HEK293T (cell line): ENCODE results near the gene PCDH20.

Experiments
- CTCF ChIA-PET: fragments of 350-600 bp; formaldehyde crosslinking; extraction: SDS; loops from one replicate; lab custom pipeline; 2021; ENCODE audit warnings: antibody characterized with exemption, inconsistent platforms; lab: Yijun Ruan, JAX
- POLR2A ChIA-PET: fragments of 350-600 bp; formaldehyde crosslinking; extraction: SDS; loops from one replicate; lab custom pipeline; 2020; ENCODE audit warnings: antibody characterized with exemption, inconsistent platforms; lab: Yijun Ruan, JAX
- DNase-seq: peaks from one replicate; pipeline ENCODE4 v3.0.0; 2012; ENCODE audit warnings: mixed read lengths; ENCODE audit errors: extremely low spot score
- ARNT ChIP-seq: fragments of 450-650 bp; IDR thresholded peaks from 2 replicates; pipeline ENCODE4 v1.6.1; 2017; ENCODE audit warnings: mild to moderate bottlenecking
- BHLHE40 ChIP-seq: fragments of 450-650 bp; IDR thresholded peaks from 2 replicates; pipeline ENCODE4 v1.6.1; 2016; ENCODE audit warnings: mild to moderate bottlenecking, moderate library complexity, borderline replicate concordance
- CTBP1 ChIP-seq: fragments of 450-650 bp; IDR thresholded peaks from 2 replicates; pipeline ENCODE4 v1.6.1; 2016; ENCODE audit warnings: borderline replicate concordance
- ELF4 ChIP-seq: fragments of 450-650 bp; IDR thresholded peaks from 2 replicates; pipeline ENCODE4 v1.6.1; 2017; ENCODE audit warnings: antibody characterized with exemption
- FOXA1 ChIP-seq: fragments of 450-650 bp; IDR thresholded peaks from 2 replicates; pipeline ENCODE4 v1.6.1; 2016; ENCODE audit warnings: mild to moderate bottlenecking
- FOXK2 ChIP-seq: fragments of 450-650 bp; IDR thresholded peaks from 2 replicates; pipeline ENCODE4 v1.6.1; 2016; ENCODE audit warnings: mild to moderate bottlenecking
- FOXM1 ChIP-seq: fragments of 450-650 bp; IDR thresholded peaks from 2 replicates; pipeline ENCODE4 v1.6.1; 2017; ENCODE audit warnings: mild to moderate bottlenecking, borderline replicate concordance
- HDGF ChIP-seq: fragments of 450-650 bp; IDR thresholded peaks from 2 replicates; pipeline ENCODE4 v1.6.1; 2017; ENCODE audit warnings: antibody characterized with exemption, borderline replicate concordance
- L3MBTL2 ChIP-seq: fragments of 450-650 bp; conservative IDR thresholded peaks from 2 replicates; pipeline ENCODE4 v1.6.1; 2016; ENCODE audit warnings: mild to moderate bottlenecking
- LEF1 ChIP-seq: fragments of 450-650 bp; IDR thresholded peaks from 2 replicates; pipeline ENCODE4 v1.6.1; 2017; ENCODE audit warnings: mild to moderate bottlenecking, borderline replicate concordance
- NFRKB ChIP-seq: fragments of 450-650 bp; IDR thresholded peaks from 2 replicates; pipeline ENCODE4 v1.6.1; 2016; ENCODE audit warnings: mild to moderate bottlenecking, moderate library complexity
- PKNOX1 ChIP-seq: fragments of 450-650 bp; IDR thresholded peaks from 2 replicates; pipeline ENCODE4 v1.6.1; 2016
- SP1 ChIP-seq: fragments of 450-650 bp; IDR thresholded peaks from 2 replicates; pipeline ENCODE4 v1.6.1; 2017
- SUZ12 ChIP-seq: fragments of 450-650 bp; IDR thresholded peaks from 2 replicates; pipeline ENCODE4 v1.6.1; 2016; ENCODE audit warnings: mild to moderate bottlenecking
- TARDBP ChIP-seq: fragments of 450-650 bp; IDR thresholded peaks from 2 replicates; pipeline ENCODE4 v1.6.1; 2016
- ZNF384 ChIP-seq: fragments of 450-650 bp; IDR thresholded peaks from 2 replicates; pipeline ENCODE4 v1.6.1; 2016

PCDH20 gene, protein sequence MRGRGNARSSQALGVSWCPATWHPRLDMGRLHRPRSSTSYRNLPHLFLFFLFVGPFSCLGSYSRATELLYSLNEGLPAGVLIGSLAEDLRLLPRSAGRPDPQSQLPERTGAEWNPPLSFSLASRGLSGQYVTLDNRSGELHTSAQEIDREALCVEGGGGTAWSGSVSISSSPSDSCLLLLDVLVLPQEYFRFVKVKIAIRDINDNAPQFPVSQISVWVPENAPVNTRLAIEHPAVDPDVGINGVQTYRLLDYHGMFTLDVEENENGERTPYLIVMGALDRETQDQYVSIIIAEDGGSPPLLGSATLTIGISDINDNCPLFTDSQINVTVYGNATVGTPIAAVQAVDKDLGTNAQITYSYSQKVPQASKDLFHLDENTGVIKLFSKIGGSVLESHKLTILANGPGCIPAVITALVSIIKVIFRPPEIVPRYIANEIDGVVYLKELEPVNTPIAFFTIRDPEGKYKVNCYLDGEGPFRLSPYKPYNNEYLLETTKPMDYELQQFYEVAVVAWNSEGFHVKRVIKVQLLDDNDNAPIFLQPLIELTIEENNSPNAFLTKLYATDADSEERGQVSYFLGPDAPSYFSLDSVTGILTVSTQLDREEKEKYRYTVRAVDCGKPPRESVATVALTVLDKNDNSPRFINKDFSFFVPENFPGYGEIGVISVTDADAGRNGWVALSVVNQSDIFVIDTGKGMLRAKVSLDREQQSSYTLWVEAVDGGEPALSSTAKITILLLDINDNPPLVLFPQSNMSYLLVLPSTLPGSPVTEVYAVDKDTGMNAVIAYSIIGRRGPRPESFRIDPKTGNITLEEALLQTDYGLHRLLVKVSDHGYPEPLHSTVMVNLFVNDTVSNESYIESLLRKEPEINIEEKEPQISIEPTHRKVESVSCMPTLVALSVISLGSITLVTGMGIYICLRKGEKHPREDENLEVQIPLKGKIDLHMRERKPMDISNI

DNA sequence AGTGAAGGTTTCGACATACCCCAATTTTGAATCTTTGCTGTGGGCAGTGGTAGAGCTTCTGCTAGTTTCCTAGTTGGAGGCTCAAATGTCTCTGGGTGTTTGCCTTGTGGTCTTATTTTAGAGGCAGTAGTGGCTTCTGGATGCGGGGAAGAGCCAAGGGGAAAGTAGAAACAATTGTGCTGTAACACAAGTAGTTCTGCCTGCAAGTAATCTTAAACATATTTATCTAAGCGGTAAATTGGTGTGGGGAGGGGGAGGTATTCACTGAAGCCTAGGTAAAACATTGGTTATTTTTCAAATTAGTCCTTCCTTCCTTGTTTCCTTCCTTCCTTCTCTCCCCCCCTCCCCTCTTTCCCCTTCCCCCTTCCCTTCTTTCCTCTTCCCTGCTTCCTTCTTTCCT, at the start of gene PCDH20:
PCDH20 (minus strand) TSS at position 101 of the 400 bp plus-strand sequence. CDS start 691 bp downstream, outside the sequence.
- ChIA-PET POLR2A (interaction anchor here (0.8 kb wide), 1 partner anchor 14 kb away, joined by 4 read pairs; no protein-coding TSS in a partner anchor), CTCF (interaction anchor here (0.6 kb wide), 1 partner anchor 538 kb away, joined by 3 read pairs; no protein-coding TSS in a partner anchor)
- DNase-seq, result no peak
- TF ChIP-seq LEF1 (no peak), SP1 (no peak), ZNF384 (no peak), FOXA1 (no peak), FOXK2 (no peak), ARNT (no peak), TARDBP (no peak), L3MBTL2 (no peak)

GRCh38 chr13:61463024-61463423, 47.4 kb upstream of the PCDH20 start:
- CTCF ChIA-PET, result no interaction called here
- POLR2A ChIA-PET, result no interaction called here
- no peak for TF ChIP-seq TARDBP
- no peak for TF ChIP-seq ELF4
- TF ChIP-seq HDGF, result no peak
- TF ChIP-seq PKNOX1, result no peak
- TF ChIP-seq CTBP1, result no peak
- DNase-seq, result no peak

DNA sequence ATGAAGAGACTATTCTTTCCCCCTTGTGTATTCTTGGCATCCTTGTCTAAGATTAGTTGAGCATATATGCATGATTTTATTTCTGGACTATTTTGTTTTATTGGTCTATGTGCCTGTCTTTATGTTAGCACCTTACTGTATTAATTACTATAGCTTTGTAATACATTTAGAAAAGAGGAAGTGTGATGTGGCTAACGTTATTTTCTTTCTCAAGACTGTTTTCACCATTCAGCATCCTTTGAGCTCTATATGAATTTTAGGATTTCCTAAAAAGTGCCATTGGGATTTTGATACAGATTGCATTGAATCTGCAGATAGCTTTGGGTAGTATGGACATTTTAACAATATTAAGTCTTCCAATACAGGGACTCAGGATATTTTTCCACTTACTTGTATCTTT, 37.5 kb upstream of the PCDH20 start:
- ChIA-PET CTCF (no interaction called here), POLR2A (no interaction called here)
- DNase-seq, result no peak
- TF ChIP-seq TARDBP (no peak), NFRKB (no peak), ARNT (no peak), ELF4 (no peak), FOXK2 (no peak), SP1 (no peak), FOXM1 (no peak), FOXA1 (no peak), ZNF384 (no peak), HDGF (no peak), L3MBTL2 (no peak), SUZ12 (no peak), BHLHE40 (no peak), CTBP1 (no peak), PKNOX1 (no peak), LEF1 (no peak)

DNA sequence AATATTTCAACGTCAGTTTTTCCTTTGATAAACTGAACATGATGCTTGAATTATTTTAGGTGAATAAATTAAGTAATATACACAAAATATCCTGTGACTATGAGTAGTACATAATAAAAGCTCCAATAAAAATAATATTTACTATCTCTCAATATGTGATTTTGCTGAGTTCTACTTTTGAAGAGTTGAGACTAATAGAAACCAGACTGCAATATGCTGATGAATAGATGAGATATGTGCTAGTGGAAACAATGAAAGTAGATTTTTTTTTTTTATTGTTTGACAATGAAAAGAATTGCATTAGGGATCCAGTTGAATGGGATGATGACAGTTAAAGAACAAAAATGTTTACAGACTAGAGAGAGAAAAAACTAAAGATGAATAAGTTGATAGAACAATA, 16.4 kb upstream of the PCDH20 start:
- ChIA-PET CTCF (no interaction called here), POLR2A (no interaction called here)
- TF ChIP-seq HDGF (no peak), ELF4 (no peak), FOXA1 (no peak), NFRKB (no peak), TARDBP (no peak), FOXM1 (no peak), SUZ12 (no peak), LEF1 (no peak)
- DNase-seq, result no peak

DNA sequence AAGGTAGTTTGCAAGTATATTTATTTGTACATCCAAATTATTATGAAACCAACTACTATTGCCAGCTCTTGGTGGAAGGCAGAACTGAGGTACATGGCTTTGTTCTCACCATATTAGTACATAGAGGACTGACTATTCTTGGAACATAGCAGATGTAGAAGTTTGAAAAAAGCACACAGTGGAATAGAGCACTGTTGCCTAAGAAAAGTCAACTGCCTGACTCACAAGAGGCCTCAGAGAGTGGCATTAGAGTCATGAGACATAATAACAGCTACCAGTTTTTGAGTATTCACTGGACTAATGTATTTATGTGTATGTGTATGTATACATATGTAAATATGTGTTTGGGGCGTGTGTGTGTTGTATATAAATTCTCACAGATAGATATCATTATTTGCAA, 8.3 kb upstream of the PCDH20 start:
- DNase-seq, result no peak
- ChIA-PET POLR2A (no interaction called here), CTCF (no interaction called here)
- TF ChIP-seq ZNF384 (no peak), TARDBP (no peak), BHLHE40 (no peak), L3MBTL2 (no peak), FOXM1 (no peak), PKNOX1 (no peak)

DNA sequence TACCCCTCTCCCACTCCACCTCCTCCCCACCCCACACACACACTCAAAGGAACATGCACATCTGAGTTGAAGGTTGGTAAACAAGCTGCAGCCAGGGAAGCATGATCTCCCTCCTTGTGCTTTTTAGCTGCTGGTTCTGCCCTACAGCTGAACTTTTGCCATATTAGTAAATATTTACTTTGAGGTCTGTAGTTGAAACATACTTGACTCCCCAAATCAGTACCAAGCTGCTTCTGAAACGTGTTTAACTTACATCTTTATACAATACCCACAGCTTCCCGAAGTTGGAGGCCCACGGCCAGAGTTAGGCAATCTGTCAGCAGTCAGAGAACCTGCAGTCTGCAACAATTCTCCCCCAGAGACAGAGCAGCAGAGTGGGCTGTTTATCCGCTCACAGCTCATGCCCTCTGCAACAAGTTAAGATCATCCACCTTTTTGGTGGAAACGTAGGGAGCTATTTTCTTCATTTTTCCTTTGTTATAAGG, 1.5 kb upstream of the PCDH20 start:
- CTCF ChIA-PET, result interaction anchor here (0.6 kb wide), 1 partner anchor 25 kb away, joined by 3 read pairs; no protein-coding TSS in a partner anchor
- POLR2A ChIA-PET, result no interaction called here
- TF ChIP-seq L3MBTL2, result no peak
- TF ChIP-seq HDGF, result no peak
- TF ChIP-seq LEF1, result no peak
- TF ChIP-seq TARDBP, result no peak
- no peak for TF ChIP-seq NFRKB
- TF ChIP-seq FOXM1, result no peak
- no peak for TF ChIP-seq ELF4
- TF ChIP-seq SUZ12, result no peak
- no peak for TF ChIP-seq FOXK2
- no peak for TF ChIP-seq BHLHE40
- TF ChIP-seq ARNT, result no peak
- no peak for TF ChIP-seq SP1
- no peak for TF ChIP-seq ZNF384
- no peak for TF ChIP-seq CTBP1
- DNase-seq, result no peak
